Heart left ventricle (tissue), 13 donors: ENCODE results near the gene GPR12.

Source experiments
- POLR2A ChIP-seq, 2 donors: fragments of 450-650 bp; IDR thresholded peaks; one replicate each; pipeline ENCODE4 v1.6.1; 2017; ENCODE audit warnings: antibody characterized with exemption in 2 of 2, mild to moderate bottlenecking in 2 of 2, moderate library complexity in 2 of 2
- TF ChIP-seq, protein P1 (sequence below), 12 donors: fragments of 200-600 bp; sonication (generic) in 4 of 12; IDR thresholded peaks; one replicate each; pipeline versions ENCODE4 v1.5.0 to v1.8.0; 2018 to 2022; ENCODE audit warnings: antibody characterized with exemption in 12 of 12, mild to moderate bottlenecking in 5 of 12
- donor health status: ischemic (EF 13 %, LVEDD 7.1; RV severe dilation, severe dysfunction).
- donor health status: DM: no; HTN: yes; CAD: no.
- donor health status: DM: no; HTN: no; CAD: no.
- donor health status: ischemic (EF 25% LVEDD 6.9; RV normal size, moderate dysfunction).
- donor health status: ischemic (EF 25% LVEDD 5.7; RV mildly dilated, moderate dysfunction).
- donor health status: ischemic (EF 35%, LVEDD 5.7; RV mildly dilated, moderate dysfunction).
- donor health status: nonischemic (EF 11% LVEDD 7.7; RV severe dilation, severe dysfunction).
- donor health status: DM: yes; HTN: yes; CAD: no.
- donor health status: PGD.
- donor health status: ischemic (EF 29% LVEDD 5.4; RV normal size, mild dysfunction).
- donor health status: nonischemic (EF 23%, LVEDD 6.1; RV moderate dilation, normal function).

DNA sequence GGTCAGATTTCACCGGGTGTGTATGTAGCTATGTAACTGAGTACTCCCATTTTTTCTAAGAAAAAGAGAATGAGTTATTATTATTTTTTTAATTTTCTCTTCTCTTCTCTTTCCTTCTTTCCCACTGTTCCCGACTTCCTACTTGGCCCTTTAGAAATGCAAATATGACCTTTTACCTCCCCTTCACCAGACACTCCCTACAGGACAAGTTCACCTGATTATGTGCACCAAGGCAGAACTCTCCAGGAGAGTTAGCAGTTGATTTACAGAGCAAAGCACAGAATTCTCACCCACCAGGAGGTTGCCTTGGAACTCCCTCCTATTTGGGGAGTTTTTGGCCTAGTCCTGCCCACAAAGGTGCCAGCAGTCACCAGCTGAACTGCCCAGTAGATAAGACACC, 49.5 kb upstream of the GPR12 start:
- TF ChIP-seq, protein P1, sequence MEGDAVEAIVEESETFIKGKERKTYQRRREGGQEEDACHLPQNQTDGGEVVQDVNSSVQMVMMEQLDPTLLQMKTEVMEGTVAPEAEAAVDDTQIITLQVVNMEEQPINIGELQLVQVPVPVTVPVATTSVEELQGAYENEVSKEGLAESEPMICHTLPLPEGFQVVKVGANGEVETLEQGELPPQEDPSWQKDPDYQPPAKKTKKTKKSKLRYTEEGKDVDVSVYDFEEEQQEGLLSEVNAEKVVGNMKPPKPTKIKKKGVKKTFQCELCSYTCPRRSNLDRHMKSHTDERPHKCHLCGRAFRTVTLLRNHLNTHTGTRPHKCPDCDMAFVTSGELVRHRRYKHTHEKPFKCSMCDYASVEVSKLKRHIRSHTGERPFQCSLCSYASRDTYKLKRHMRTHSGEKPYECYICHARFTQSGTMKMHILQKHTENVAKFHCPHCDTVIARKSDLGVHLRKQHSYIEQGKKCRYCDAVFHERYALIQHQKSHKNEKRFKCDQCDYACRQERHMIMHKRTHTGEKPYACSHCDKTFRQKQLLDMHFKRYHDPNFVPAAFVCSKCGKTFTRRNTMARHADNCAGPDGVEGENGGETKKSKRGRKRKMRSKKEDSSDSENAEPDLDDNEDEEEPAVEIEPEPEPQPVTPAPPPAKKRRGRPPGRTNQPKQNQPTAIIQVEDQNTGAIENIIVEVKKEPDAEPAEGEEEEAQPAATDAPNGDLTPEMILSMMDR (IDR thresholded peaks at IDR 0.05) = no peak
- no peak for TF ChIP-seq POLR2A (IDR thresholded peaks at IDR 0.05)
